ENCODE measurements around the gene DEGS2. TPM values are rescaled to one million over a fixed set of nuclear protein-coding genes. Genes with fewer than 3 reads are reported as not detected.

DEGS2 gene
- total and polyA plus RNA-seq, 8 donors: 1.2 to 53.0 (median 13.5) TPM

DNA sequence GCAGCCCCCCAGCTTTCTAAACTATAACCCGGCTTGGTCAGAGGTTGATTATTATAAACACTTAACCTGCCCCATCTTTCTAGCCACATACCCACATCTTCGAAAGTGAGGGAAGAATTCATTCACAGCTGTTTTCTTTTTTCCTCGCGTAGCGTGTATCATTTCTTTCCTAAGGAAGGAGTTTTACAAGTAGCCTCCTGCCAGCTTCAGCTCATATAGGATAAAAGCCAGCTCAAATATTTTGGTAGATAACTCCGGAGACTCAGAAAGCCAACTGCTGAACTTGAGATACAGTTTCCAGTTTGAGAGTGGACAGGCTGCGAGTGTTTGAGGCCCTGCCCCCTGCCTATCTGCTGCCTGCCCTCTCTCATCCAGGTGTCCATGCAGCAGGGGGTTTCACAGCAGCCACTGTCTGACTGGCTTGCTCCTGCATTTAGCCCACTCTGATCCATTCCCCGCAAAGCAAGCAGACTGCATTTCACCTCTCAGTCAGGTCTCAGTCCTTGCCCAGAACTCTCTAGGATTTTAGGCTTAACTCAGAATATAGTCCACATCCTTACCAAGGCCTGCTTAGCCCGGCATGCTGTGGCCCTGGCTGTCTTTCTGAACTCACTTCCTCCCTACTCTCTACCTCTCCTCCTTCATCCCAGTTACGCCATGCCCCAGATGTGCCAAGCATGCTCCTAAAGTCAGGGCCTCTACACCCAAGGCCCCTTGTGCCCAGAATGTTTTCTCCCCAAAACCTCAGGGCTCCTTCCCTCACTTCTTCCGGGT lies 47.3 kb downstream of the DEGS2 start:
- peaks cover 0 to 32% (median 3%) of the 10 kb centered on the region in 4 donors for H3K36me3 ChIP-seq
- 47 to 69% (median 54%) methylated on average over 11 of the region's 11 CpGs for WGBS, 5 donors

DNA sequence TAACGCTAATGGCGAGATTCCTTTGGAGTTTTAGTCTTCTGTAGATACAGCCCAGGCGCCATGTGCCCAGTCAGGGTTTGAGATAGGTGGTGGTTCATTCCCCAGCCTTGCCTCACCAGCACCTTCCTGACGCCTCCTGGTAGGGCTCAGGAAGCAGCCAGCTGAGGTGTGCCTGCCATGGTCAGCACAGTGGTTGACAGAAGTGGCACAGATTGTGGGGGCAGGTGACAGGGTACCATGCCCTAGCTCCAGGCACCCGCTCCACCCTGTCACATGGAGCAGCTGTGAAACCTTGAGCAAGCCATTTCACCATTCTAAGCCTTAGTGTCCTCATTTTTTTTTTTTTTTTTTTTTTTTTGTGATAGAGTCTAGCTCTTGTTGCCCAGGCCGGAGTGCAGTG lies 48.6 kb downstream of the DEGS2 start:
- Histone ChIP-seq H3K4me1 (peaks cover 9 to 41% (median 29%) of the 10 kb centered on the region in 4 donors), H3K36me3 (peaks cover 0 to 26% (median 5%) of the 10 kb centered on the region in 4 donors), H3K27ac (no peak overlapping the region), H3K4me3 (no peak overlapping the region), H3K27me3 (no peaks in the 10 kb centered on the region), H3K9me3 (no peaks in the 10 kb centered on the region)
- no peak for DNase-seq
- intact Hi-C loops (cut with DNase I; ENCODE audit: low total_unique reads): no loop called here
- WGBS, 5 donors: 75 to 91% (median 80%) methylated on average over 6 of the region's 6 CpGs
- no peak for TF ChIP-seq EP300 (IDR thresholded peaks at IDR 0.05)
- no peak for TF ChIP-seq POLR2AphosphoS5 (IDR thresholded peaks at IDR 0.05)
- TF ChIP-seq POLR2A (IDR thresholded peaks at IDR 0.05): no peak
- no peak for TF ChIP-seq CTCF (IDR thresholded peaks at IDR 0.05)

More for the DNA sequence above, 47.3 kb downstream of the DEGS2 start:
- TF ChIP-seq CTCF (IDR thresholded peaks at IDR 0.05) (no peak), EP300 (IDR thresholded peaks at IDR 0.05) (no peak), POLR2AphosphoS5 (IDR thresholded peaks at IDR 0.05) (no peak), POLR2A (IDR thresholded peaks at IDR 0.05) (no peak)
- Histone ChIP-seq H3K4me3 (no peak overlapping the region), H3K9me3 (no peaks in the 10 kb centered on the region), H3K27ac (peak overlapping the region in 1 of 5 donors; percentile 7), H3K27me3 (no peaks in the 10 kb centered on the region), H3K4me1 (peaks cover 9 to 28% (median 18%) of the 10 kb centered on the region in 4 donors)
- intact Hi-C loops (cut with DNase I; ENCODE audit: low total_unique reads): no loop called here
- DNase-seq: no peak

DNA sequence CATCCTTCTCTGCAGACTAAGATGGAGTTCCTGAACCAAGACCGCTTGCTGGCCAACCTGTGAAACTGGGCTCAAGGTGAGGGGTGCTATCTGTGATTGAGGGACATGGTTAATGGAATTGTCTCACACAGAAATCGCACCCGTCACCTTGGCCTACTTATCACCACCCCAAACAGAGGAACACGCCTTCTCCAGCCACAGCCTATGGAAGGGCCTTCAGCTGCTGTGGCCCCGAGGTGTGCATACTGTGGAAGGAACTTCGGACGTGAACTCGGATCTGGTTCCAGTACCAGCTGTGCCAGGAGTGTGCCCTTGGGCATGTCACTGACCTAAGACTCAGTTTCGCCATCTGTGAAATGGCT lies 49.9 kb downstream of the DEGS2 start:
- Histone ChIP-seq H3K27me3 (no peaks in the 10 kb centered on the region), H3K4me1 (peaks cover 9 to 53% (median 40%) of the 10 kb centered on the region in 4 donors), H3K36me3 (peaks cover 0 to 26% (median 5%) of the 10 kb centered on the region in 4 donors), H3K27ac (no peak overlapping the region), H3K4me3 (no peak overlapping the region), H3K9me3 (no peaks in the 10 kb centered on the region)
- intact Hi-C loops (cut with DNase I; ENCODE audit: low total_unique reads): loop anchor here (5.0 kb wide), 1 partner anchor 127 kb away; no protein-coding TSS in a partner anchor
- TF ChIP-seq POLR2AphosphoS5 (IDR thresholded peaks at IDR 0.05) (no peak), CTCF (IDR thresholded peaks at IDR 0.05) (no peak), POLR2A (IDR thresholded peaks at IDR 0.05) (no peak), EP300 (IDR thresholded peaks at IDR 0.05) (no peak)
- no peak for DNase-seq
- WGBS, 5 donors: 94 to 97% (median 95%) methylated on average over 9 of the region's 9 CpGs

DNA sequence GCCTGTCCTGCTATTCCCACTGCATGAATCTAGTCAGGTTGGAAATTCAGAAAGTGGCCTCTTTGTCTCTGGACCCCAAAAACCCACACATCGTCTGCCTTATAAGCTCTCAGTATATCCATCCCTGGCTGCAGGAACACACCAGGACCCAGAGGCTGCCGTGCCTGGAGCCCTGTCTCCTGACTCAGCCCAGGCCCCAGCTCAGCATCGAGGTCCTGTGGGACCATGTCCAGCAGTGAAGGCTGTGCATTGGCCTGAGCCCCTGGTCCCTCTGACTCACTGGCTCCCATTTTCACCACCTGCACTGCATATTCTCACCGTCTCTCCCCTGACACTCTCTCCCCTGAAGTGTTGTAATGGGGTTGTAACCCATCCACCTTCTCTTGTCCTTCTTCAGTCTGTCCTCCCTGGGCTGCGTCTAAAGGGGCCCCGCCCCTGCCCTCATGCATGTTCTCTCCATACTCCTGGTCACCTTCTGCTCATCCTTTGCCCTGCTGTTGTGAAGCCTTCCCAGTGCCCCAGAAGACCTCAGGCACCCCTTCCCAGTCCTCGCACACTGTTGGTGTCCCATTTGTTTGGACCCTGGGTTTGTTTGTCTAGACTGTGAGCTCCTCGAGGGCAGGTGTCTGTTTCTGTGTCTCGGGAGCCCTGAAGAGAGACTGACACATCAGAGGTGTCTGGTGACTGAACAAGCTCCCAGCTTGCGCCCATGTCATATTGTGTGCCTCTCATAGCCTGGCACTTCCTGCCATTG lies 50.4 kb downstream of the DEGS2 start:
- no peak for DNase-seq
- H3K9me3 ChIP-seq: no peaks in the 10 kb centered on the region
- intact Hi-C loops (cut with DNase I; ENCODE audit: low total_unique reads): loop anchor here (5.0 kb wide), 1 partner anchor 127 kb away; no protein-coding TSS in a partner anchor
- peak overlapping the region in 2 of 5 donors; percentile 11 to 23 for H3K27ac ChIP-seq
- 81 to 88% (median 86%) methylated on average over 10 of the region's 10 CpGs for WGBS, 5 donors
- TF ChIP-seq CTCF (IDR thresholded peaks at IDR 0.05) (no peak), POLR2A (IDR thresholded peaks at IDR 0.05) (no peak), POLR2AphosphoS5 (IDR thresholded peaks at IDR 0.05) (no peak), EP300 (IDR thresholded peaks at IDR 0.05) (no peak)
- H3K27me3 ChIP-seq: no peaks in the 10 kb centered on the region
- H3K4me1 ChIP-seq: peaks cover 13 to 59% (median 43%) of the 10 kb centered on the region in 4 donors
- no peak overlapping the region for H3K4me3 ChIP-seq
- peaks cover 0 to 26% (median 5%) of the 10 kb centered on the region in 4 donors for H3K36me3 ChIP-seq
